Erythroblast (primary cell): ENCODE measurements around the gene C1orf116.
A peak's percentile ranks its signal among the peaks of the same experiment; 100 is the strongest.
"Not testable (repeated sequence)": the region's sequence is repeated elsewhere in the genome, so short reads cannot be mapped to it uniquely, and the experiment has no call there.

ENCODE experiments used
- DNase-seq, 2 experiments: peaks; one replicate each; lab custom pipeline; 2025; lab: John Stamatoyannopoulos, UW
- GATA1 ChIP-seq: IDR thresholded peaks from 2 replicates; pipeline ENCODE4 v1.6.1; 2011; ENCODE audit warnings: low read depth, mild to moderate bottlenecking, control low read depth, low read length, moderate library complexity
- POLR2A ChIP-seq: IDR thresholded peaks from 2 replicates; pipeline ENCODE4 v1.6.1; 2011; ENCODE audit warnings: mild to moderate bottlenecking, low read length

Gene C1orf116

GRCh38 chr1:207051191-207051943 is 18.8 kb upstream of the C1orf116 start, which contains the start of gene YOD1:
Gene YOD1, minus strand, starts transcription at chr1:207051208. Its CDS starts 178 bp downstream, at chr1:207051030.
- peak; percentile 53 to 68 for DNase-seq
- TF ChIP-seq POLR2A = no peak

- TF ChIP-seq POLR2A (peak; percentile 87), GATA1 (no peak)
- DNase-seq = peak; percentile 93 to 96
Measured at GRCh38 chr1:207050480-207051190, 18.1 kb upstream of the C1orf116 start.

GRCh38 chr1:207049974-207050391 is 17.4 kb upstream of the C1orf116 start:
- DNase-seq = peak; percentile 73 to 84
- TF ChIP-seq POLR2A (no peak), GATA1 (no peak)

- DNase-seq = peak in 1 of 2 experiments; percentile 52
- TF ChIP-seq POLR2A = no peak
- TF ChIP-seq GATA1 = no peak
Measured at GRCh38 chr1:207049514-207049913, 17.0 kb upstream of the C1orf116 start.

GRCh38 chr1:207049054-207049453 is 16.5 kb upstream of the C1orf116 start:
- no peak for DNase-seq
- TF ChIP-seq GATA1 (no peak), POLR2A (no peak)

- TF ChIP-seq POLR2A (no peak), GATA1 (no peak)
- DNase-seq = no peak
Measured at GRCh38 chr1:207048041-207048440, 15.5 kb upstream of the C1orf116 start.

GRCh38 chr1:207047505-207047904 is 14.9 kb upstream of the C1orf116 start:
- peak; percentile 40 to 41 for DNase-seq
- TF ChIP-seq GATA1 (no peak), POLR2A (no peak)

- TF ChIP-seq POLR2A = peak; percentile 15
- TF ChIP-seq GATA1 = no peak
- DNase-seq = no peak
Measured at GRCh38 chr1:207045453-207045852, 12.9 kb upstream of the C1orf116 start.

- not testable (repeated sequence) for DNase-seq
Measured at GRCh38 chr1:207041397-207041796, 8.8 kb upstream of the C1orf116 start.

- no peak for DNase-seq
- TF ChIP-seq POLR2A = no peak
- TF ChIP-seq GATA1 = no peak
Measured at GRCh38 chr1:207040181-207040533, 7.6 kb upstream of the C1orf116 start.

- no peak for DNase-seq
Measured at GRCh38 chr1:207039380-207040180, 7.0 kb upstream of the C1orf116 start.

GRCh38 chr1:207036865-207037264 is 4.3 kb upstream of the C1orf116 start:
- no peak for DNase-seq

More at GRCh38 chr1:207039380-207040180, 7.0 kb upstream of the C1orf116 start:
- TF ChIP-seq POLR2A (no peak), GATA1 (no peak)

GRCh38 chr1:207035877-207036551 is 3.5 kb upstream of the C1orf116 start:
- no peak for DNase-seq
- no peak for TF ChIP-seq GATA1

More at GRCh38 chr1:207036865-207037264, 4.3 kb upstream of the C1orf116 start:
- no peak for TF ChIP-seq GATA1
- TF ChIP-seq POLR2A = no peak

GRCh38 chr1:207034998-207035397 is 2.4 kb upstream of the C1orf116 start:
- TF ChIP-seq POLR2A (no peak), GATA1 (no peak)

More at GRCh38 chr1:207034998-207035397, 2.4 kb upstream of the C1orf116 start:
- peak in 1 of 2 experiments; percentile 36 for DNase-seq
